Inflammatory macrophage treated with lipopolysaccharide for 1 hour (primary cell): Measurements from ENCODE around the gene ADAM33.

Experiments used
- DNase-seq, 2 donors: peaks; one replicate each; pipeline ENCODE4 v3.0.0-alpha.2; 2020 to 2022

The ADAM33 gene

GRCh38 chr20:3686867-3687321 lies 5.1 kb upstream of the ADAM33 start:
- DNase-seq: no peak

- DNase-seq: no peak
These were observed 4.6 kb upstream of the ADAM33 start for GRCh38 chr20:3686421-3686820.

GRCh38 chr20:3685341-3685740 lies 3.5 kb upstream of the ADAM33 start:
- no peak for DNase-seq

GRCh38 chr20:3681352-3681930 lies 369 bp downstream of the ADAM33 start:
- DNase-seq: no peak

GRCh38 chr20:3680701-3681351 lies 984 bp downstream of the ADAM33 start:
- no peak for DNase-seq

GRCh38 chr20:3679749-3680700 lies 1.8 kb downstream of the ADAM33 start:
- DNase-seq: no peak

GRCh38 chr20:3678856-3679720 lies 2.7 kb downstream of the ADAM33 start:
- DNase-seq: no peak

GRCh38 chr20:3678198-3678597 lies 3.6 kb downstream of the ADAM33 start:
- no peak for DNase-seq

GRCh38 chr20:3677733-3678132 lies 4.1 kb downstream of the ADAM33 start:
- DNase-seq: no peak

- DNase-seq: no peak
These were observed 6.6 kb downstream of the ADAM33 start for GRCh38 chr20:3674995-3675900.

GRCh38 chr20:3674447-3674846 lies 7.4 kb downstream of the ADAM33 start:
- DNase-seq: no peak

GRCh38 chr20:3673221-3674070 lies 8.4 kb downstream of the ADAM33 start:
- DNase-seq: no peak

GRCh38 chr20:3672547-3673171 lies 9.2 kb downstream of the ADAM33 start:
- DNase-seq: peak in 1 of 2 donors; percentile 9

- no peak for DNase-seq
These were observed 9.7 kb downstream of the ADAM33 start for GRCh38 chr20:3671986-3672546.

GRCh38 chr20:3670945-3671344 lies 10.9 kb downstream of the ADAM33 start:
- no peak for DNase-seq

GRCh38 chr20:3670511-3670910 lies 11.3 kb downstream of the ADAM33 start:
- DNase-seq: no peak

GRCh38 chr20:3669710-3670367 lies 12.0 kb downstream of the ADAM33 start:
- no peak for DNase-seq

GRCh38 chr20:3667434-3668037 lies 14.3 kb downstream of the ADAM33 start:
- DNase-seq: no peak

GRCh38 chr20:3663858-3664257 lies 18.0 kb downstream of the ADAM33 start:
- no peak for DNase-seq
